HG03521 (cell line): ENCODE results near the gene ANKRD44.

ENCODE experiments used
- ATAC-seq: cut with Tn5 transposase; IDR thresholded peaks from one replicate; pipeline ENCODE4 v1.9.1; 2021; ENCODE audit warnings: mild to moderate bottlenecking, moderate library complexity; ENCODE audit not compliant: unreplicated experiment

Gene ANKRD44

DNA sequence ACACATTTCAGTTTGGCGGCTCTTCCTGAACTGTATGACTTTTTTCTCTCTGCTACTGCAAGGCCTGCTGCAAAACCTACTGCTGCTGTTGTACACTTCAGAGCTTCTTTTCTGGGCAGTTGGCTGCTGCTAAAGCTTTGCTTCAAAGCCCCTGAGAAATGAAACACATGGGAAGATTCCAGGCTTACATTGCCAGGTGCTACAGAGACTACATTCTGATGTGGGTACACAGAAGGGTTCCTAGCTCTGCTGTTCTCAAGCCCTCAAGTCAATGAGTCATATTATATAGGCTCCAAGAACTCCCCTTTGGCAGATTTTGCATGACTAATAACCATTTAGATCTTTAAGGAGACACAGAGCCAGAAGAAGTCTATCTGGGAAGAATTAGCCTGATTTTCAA, 371.2 kb downstream of the ANKRD44 start:
- no peak for ATAC-seq
